ENCODE data around the gene THEMIS2.

GRCh38 chr1:27884006-27884954 lies 11.9 kb downstream of the THEMIS2 start:
- TF ChIP-seq CTCF (IDR thresholded peaks at IDR 0.05) (no peak), POLR2A (IDR thresholded peaks at IDR 0.05) (no peak)
